Neural cell (in vitro differentiated cells): ENCODE measurements around the gene NLRP3.

ENCODE experiments used
- CTCF ChIP-seq: fragments of 450-650 bp; IDR thresholded peaks from 2 replicates; pipeline ENCODE4 v1.5.1; 2014; ENCODE audit warnings: antibody characterized with exemption, mild to moderate bottlenecking, moderate library complexity; ENCODE audit not compliant: poor library complexity, severe bottlenecking
- EP300 ChIP-seq: fragments of 450-650 bp; conservative IDR thresholded peaks from 2 replicates; pipeline ENCODE4 v1.6.1; 2014; ENCODE audit warnings: antibody characterized with exemption, mild to moderate bottlenecking, moderate library complexity; ENCODE audit not compliant: poor library complexity, severe bottlenecking
- EZH2 ChIP-seq: fragments of 200-600, 300-800 bp; shearing (Covaris generic), sonication (generic); IDR thresholded peaks from 2 replicates; pipeline ENCODE4 v1.6.1; 2014; ENCODE audit warnings: antibody characterized with exemption, low read length, borderline replicate concordance, mild to moderate bottlenecking; ENCODE audit not compliant: insufficient read depth, poor library complexity, severe bottlenecking
- POLR2AphosphoS5 ChIP-seq: IDR thresholded peaks from 2 replicates; pipeline ENCODE4 v1.6.1; 2012
- SMC3 ChIP-seq: fragments of 450-650 bp; conservative IDR thresholded peaks from 2 replicates; pipeline ENCODE4 v1.6.1; 2014; ENCODE audit warnings: antibody characterized with exemption, mild to moderate bottlenecking, moderate library complexity; ENCODE audit not compliant: poor library complexity

DNA sequence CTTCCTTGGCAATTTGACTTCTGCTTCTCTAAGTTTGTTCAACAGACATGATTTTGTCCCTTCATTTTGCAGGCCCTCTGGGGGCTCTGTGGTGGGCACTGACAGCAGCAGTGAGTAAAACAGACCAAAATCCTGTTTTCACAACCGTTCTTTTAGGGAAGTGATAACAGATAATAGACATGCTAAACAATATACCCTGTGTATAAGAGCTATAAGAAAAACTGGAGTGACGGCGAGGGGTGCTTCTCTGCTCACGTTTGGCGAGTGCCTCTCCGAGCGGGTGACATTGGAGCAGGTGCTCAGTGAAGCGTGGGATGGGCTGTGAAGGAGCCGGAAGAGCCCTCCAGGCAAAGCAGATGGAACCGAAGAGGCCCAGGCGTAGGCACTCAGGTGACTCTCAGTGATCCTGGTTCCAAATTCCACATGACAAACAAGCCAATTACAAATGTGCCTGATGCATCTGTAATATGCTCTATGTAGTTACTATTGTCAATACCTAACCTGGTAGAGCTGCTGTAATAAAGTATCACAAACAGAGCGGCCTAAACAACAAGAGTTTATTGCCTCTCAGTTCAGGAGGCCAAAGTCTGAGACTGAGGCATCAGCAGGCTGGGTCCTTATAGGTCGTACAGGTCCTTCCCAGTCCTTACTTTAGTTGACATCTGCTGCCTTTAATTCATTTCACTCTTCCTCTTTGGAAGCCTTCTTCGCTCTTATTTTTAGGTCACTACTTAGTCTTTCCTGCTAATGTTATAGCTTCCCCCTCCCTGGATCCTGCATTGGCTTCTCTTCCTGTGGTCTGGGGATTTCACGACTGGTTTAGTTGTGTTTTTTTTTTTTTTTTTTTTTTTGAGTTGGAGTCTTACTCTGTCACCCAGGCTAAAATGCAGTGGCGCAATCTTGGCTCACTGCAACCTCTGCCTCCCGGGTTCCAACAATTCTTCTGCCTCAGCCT, 21.9 kb downstream of the NLRP3 start:
- TF ChIP-seq CTCF (no peak), EZH2 (no peak), SMC3 (no peak), POLR2AphosphoS5 (no peak), EP300 (no peak)
